ENCODE results near the gene PACSIN2. TPM values are rescaled to one million over a fixed set of nuclear protein-coding genes. Genes with fewer than 3 reads are reported as not detected.

The PACSIN2 gene
- total RNA-seq, 1 donor: 35.2 TPM

DNA sequence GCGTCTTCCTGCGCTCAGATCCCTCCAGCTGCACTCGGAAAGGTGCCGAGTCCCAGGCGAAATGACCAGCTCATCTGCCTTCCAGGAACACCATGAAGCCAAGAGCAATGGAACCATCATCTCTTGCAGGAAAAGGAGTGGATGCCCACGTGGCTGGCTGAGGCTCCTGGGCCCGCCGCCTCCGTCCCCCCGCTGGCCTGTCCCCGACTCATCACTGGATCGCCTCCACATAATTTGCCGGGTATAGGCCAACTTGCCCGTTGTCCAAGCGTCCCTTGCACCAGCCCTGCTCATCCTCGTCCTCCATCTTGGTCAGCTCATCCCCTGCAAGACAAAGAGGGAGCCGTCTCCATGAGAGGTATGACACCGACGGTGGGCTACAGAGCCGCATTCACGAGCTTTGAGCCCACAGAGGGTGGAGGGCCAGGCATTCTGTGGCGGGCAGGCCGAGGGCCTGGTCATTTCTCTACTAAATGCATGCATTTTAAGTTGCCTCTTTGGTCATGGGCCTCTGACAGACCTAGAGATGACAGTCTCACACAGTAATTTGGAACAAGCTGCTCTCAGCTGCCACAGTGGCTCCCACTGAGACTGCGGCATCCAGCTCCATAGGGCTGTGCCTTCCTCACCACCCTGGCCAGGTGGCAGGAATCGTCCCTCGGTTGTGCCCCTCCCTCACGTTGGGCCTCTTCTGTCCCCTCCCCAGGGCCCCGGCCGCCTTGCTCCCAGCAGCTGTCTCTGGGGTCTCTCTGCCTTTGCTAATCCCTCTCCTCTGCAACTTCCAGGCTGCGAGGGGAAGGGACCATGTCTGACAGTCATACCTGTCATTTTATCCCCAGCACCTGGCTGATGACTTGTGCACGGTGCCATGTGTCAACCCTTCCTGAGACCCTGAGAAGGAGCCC lies 143.6 kb downstream of the PACSIN2 start:
- no peak for TF ChIP-seq CTCF (IDR thresholded peaks at IDR 0.05; ENCODE audit: insufficient read depth, low read length)
- no peak for DNase-seq (ENCODE audit: low read depth)

GRCh38 chr22:42869888-42870480 lies 145.0 kb downstream of the PACSIN2 start:
- TF ChIP-seq CTCF (IDR thresholded peaks at IDR 0.05; ENCODE audit: insufficient read depth, low read length): no peak
- DNase-seq (ENCODE audit: low read depth): no peak
- H3K4me3 ChIP-seq (ENCODE audit: low read depth, low read length): no peak overlapping the region

More for the DNA sequence above, 143.6 kb downstream of the PACSIN2 start:
- H3K4me3 ChIP-seq (ENCODE audit: low read depth, low read length): no peak overlapping the region

- no peak overlapping the region for H3K4me3 ChIP-seq (ENCODE audit: low read depth, low read length)
- DNase-seq (ENCODE audit: low read depth): no peak
- TF ChIP-seq CTCF (IDR thresholded peaks at IDR 0.05; ENCODE audit: insufficient read depth, low read length): no peak
Observed at GRCh38 chr22:42869463-42869862, 145.5 kb downstream of the PACSIN2 start.

GRCh38 chr22:42868751-42869251 lies 146.1 kb downstream of the PACSIN2 start:
- no peak for TF ChIP-seq CTCF (IDR thresholded peaks at IDR 0.05; ENCODE audit: insufficient read depth, low read length)
- H3K4me3 ChIP-seq (ENCODE audit: low read depth, low read length): no peak overlapping the region
- peak; percentile 51 for DNase-seq (ENCODE audit: low read depth)

DNA sequence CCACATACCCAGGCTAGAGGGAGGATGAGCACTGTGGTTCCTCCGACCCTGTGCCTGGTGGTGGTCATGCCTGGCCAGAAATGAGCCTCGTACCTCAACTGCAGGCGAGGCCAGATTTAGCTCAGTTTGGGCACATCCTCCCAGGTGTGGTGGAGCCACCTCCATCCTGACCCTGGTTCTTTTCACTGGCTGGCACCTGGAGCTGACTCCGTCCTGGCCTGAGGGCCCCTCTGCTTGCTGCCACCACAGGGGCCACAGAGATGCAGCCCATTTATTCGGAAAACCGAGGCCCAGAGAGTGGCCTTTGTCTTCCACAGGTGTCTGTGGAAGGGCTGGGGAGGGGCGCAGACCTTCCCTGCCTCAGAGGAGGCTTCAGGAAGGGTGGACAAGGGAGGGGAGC lies 148.8 kb downstream of the PACSIN2 start:
- no peak for TF ChIP-seq CTCF (IDR thresholded peaks at IDR 0.05; ENCODE audit: insufficient read depth, low read length)
- no peak overlapping the region for H3K4me3 ChIP-seq (ENCODE audit: low read depth, low read length)
- no peak for DNase-seq (ENCODE audit: low read depth)

GRCh38 chr22:42865536-42865935 lies 149.4 kb downstream of the PACSIN2 start:
- no peak for DNase-seq (ENCODE audit: low read depth)
- no peak overlapping the region for H3K4me3 ChIP-seq (ENCODE audit: low read depth, low read length)
- TF ChIP-seq CTCF (IDR thresholded peaks at IDR 0.05; ENCODE audit: insufficient read depth, low read length): no peak
